HG02798 (cell line): ENCODE data around the gene ZFR2.
A peak's percentile ranks its signal among the peaks of the same experiment; 100 is the strongest.
"Not testable (repeated sequence)": the region's sequence is repeated elsewhere in the genome, so short reads cannot be mapped to it uniquely, and the experiment has no call there.

ENCODE experiments used
- ATAC-seq: cut with Tn5 transposase; IDR thresholded peaks from one replicate; pipeline ENCODE4 v1.9.1; 2021; ENCODE audit warnings: mild to moderate bottlenecking; ENCODE audit not compliant: unreplicated experiment, poor library complexity

Gene ZFR2

GRCh38 chr19:3775831-3776230 lies 93.0 kb downstream of the ZFR2 start:
- ATAC-seq, result no peak

GRCh38 chr19:3775374-3775711 lies 93.5 kb downstream of the ZFR2 start:
- no peak for ATAC-seq

- no peak for ATAC-seq
Observed at GRCh38 chr19:3774621-3775373, 94.0 kb downstream of the ZFR2 start.

- ATAC-seq, result no peak
Observed at GRCh38 chr19:3773814-3774515, 94.9 kb downstream of the ZFR2 start.

GRCh38 chr19:3771906-3772455 lies 96.9 kb downstream of the ZFR2 start, which contains the start of gene RAX2:
Gene RAX2, minus strand, starts transcription at chr19:3772228. Its CDS starts 486 bp downstream, at chr19:3771742.
- no peak for ATAC-seq

GRCh38 chr19:3771000-3771905 lies 97.6 kb downstream of the ZFR2 start:
- no peak for ATAC-seq

GRCh38 chr19:3770136-3770999 lies 98.5 kb downstream of the ZFR2 start:
- ATAC-seq, result no peak

GRCh38 chr19:3769494-3769893 lies 99.3 kb downstream of the ZFR2 start:
- ATAC-seq, result no peak

GRCh38 chr19:3768748-3769099 lies 100.1 kb downstream of the ZFR2 start:
- ATAC-seq, result no peak

- ATAC-seq, result no peak
Observed at GRCh38 chr19:3768015-3768747, 100.7 kb downstream of the ZFR2 start.

- ATAC-seq, result no peak
Observed at GRCh38 chr19:3767050-3767449, 101.8 kb downstream of the ZFR2 start.

GRCh38 chr19:3766520-3766919 lies 102.3 kb downstream of the ZFR2 start:
- no peak for ATAC-seq

GRCh38 chr19:3765757-3766156 lies 103.1 kb downstream of the ZFR2 start:
- not testable (repeated sequence) for ATAC-seq

- ATAC-seq, result no peak
Observed at GRCh38 chr19:3765121-3765520, 103.7 kb downstream of the ZFR2 start.

- ATAC-seq, result peak; percentile 83
Observed at GRCh38 chr19:3762501-3763459, 106.1 kb downstream of the ZFR2 start, which contains the start of gene MRPL54. Gene MRPL54, plus strand, starts transcription at chr19:3762682. Its CDS starts 19 bp downstream, at chr19:3762701.

- ATAC-seq, result no peak
Observed at GRCh38 chr19:3762130-3762473, 106.7 kb downstream of the ZFR2 start.

- ATAC-seq, result peak; percentile 60
Observed at GRCh38 chr19:3761382-3762129, 107.3 kb downstream of the ZFR2 start, which contains the start of gene APBA3. Gene APBA3, minus strand, starts transcription at chr19:3761692. Its CDS starts 1,428 bp downstream, at chr19:3760264.
